NCI-H748 treated with DMSO at 0.1 percent for 48 hours (cell line): Measurements from ENCODE around the gene CCDC91.

Experiments
- DNase-seq: peaks from one replicate; lab custom pipeline; 2025; lab: John Stamatoyannopoulos, UW

Gene CCDC91

GRCh38 chr12:28582672-28583376, 392.6 kb downstream of the CCDC91 start:
- no peak for DNase-seq

GRCh38 chr12:28583701-28584261, 393.5 kb downstream of the CCDC91 start:
- no peak for DNase-seq

- no peak for DNase-seq
Measured at GRCh38 chr12:28585146-28585545, 394.9 kb downstream of the CCDC91 start.

- no peak for DNase-seq
Measured at GRCh38 chr12:28586481-28586880, 396.2 kb downstream of the CCDC91 start.

GRCh38 chr12:28591831-28592230, 401.6 kb downstream of the CCDC91 start:
- DNase-seq = no peak
